ENCODE data around the gene FLNA.
A peak's percentile ranks its signal among the peaks of the same experiment; 100 is the strongest.
"Not testable (repeated sequence)": the region's sequence is repeated elsewhere in the genome, so short reads cannot be mapped to it uniquely, and the experiment has no call there.

The FLNA gene

DNA sequence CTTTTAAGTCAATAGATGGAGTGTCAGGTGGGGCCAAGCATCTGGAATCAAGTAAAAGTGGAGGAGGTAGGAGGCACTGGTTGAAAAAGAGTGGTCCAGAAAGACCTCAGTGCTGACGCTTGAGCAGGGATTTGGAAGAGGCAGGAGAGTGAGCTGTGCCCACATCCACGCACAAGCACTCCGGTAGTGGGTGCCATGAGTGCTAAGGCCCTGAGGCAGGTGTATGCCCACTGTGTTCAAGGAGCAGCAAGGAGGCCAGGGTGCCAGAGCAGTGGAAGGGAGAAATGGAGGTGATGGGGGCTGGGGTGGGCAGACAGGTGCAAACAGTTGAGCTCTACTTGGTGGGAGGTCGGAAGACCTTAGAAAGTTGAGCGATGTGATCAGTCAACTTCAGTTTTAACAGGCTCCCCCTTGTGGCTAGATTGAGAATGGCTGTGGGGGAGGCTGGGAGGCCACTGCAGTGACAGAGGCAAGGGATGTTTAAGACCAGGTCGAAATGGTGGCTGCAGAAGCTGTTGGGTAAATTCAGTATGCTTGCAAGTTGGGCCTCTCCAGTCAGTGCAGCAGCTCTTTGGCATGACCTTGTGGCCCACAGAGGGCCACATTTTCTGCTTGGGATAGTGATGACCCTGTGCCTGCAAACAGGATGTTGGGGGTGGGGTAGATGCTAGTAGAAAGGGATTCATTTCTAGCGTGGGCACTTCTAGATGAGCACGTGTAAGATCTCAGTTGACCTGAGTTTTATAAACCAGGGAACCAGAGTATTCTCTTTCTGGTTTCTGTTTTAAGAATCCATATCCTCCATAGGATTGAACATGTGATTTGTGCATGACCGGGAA, 66.1 kb downstream of the FLNA start:
- peak; percentile 69 for DNase-seq (ENCODE audit: low spot score)

DNA sequence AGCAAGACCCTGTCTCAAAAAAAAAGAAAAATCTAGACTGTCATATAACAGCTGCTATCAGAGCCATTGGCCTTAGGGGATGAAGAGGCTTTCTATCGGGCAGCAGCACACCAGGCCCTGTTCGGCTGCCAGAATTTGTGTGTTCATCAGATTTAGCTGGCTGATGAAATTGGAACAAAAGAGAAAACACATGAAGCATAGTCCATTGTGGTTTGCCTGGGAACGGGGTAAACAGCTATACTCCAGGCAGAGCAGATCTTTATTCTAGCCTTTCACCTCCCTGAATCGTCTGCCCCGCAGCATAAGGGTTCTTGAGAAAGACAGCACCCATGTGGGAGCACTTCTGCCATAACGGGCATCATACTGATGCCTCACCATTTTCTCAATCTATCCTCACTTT, 67.2 kb downstream of the FLNA start:
- no peak for DNase-seq (ENCODE audit: low spot score)

DNA sequence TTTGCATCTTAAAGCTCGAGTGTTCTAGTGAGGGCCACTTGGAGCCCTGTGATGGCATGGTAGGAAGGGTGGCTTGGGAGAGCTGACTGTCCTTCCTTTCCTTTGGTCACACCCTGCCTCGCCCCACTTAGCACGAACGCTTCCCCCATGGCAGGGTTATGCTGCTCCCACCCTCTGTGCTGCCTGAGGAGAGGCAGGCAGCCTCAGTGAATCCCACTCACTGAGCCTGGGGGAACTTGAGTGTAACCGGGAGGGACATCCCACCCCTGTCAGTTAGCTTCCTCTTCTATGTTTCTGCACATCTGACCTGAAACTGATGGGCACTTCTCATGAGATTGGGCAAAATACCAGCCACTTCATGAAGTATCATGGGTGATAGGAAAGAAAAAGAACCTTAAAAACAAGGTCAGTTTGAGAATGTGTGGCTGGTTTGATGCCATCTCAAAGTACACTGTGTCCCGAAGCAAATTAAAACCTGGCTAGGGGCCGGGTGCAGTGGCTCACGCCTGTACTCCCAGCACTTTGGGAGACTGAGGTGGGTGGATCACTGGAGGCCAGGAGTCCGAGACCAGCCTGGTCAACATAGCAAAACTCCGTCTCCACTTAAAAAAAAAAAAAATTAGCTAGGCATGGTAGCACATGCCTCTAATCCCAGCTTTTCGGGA, 68.8 kb downstream of the FLNA start:
- no peak for DNase-seq (ENCODE audit: low spot score)

DNA sequence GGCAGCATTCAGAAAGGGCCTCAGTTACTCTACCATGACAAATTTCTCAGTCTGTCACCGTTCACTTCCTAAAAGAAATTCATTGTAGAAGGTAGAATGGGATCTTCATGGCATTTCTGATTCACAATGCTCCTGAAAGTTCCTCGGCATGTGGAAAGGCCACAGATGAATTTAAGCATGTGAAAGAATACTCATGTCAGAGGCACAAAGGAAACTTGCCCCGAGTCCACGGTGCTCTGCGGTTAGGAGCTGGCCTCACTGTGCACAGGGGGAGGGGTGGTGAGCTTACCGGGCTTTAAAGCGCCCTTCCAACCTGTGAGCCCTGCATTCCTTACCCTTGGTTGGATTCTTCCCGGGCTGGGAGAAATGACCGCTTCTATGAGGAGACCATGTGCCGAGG, 69.6 kb downstream of the FLNA start:
- DNase-seq (ENCODE audit: low spot score) = no peak

DNA sequence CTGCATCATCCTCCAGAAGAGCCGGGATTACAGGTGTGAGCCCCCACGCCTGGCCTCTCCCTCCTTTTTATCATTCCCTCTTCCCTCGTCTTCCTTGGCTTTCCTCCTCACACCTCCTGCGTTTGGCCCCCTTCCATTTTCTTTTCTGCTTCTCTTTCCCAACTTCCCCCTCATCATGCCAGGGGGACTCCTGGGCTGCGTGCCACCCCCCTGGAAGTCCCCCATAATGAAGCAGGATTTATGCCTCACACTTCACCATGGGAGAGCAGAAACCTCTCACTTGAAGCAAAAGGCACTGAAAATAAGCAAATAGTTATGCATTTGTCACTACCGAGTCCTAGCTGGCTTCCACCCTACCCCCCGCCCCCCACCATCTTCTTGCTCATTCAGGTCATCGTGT, 71.0 kb downstream of the FLNA start:
- DNase-seq (ENCODE audit: low spot score) = no peak

DNA sequence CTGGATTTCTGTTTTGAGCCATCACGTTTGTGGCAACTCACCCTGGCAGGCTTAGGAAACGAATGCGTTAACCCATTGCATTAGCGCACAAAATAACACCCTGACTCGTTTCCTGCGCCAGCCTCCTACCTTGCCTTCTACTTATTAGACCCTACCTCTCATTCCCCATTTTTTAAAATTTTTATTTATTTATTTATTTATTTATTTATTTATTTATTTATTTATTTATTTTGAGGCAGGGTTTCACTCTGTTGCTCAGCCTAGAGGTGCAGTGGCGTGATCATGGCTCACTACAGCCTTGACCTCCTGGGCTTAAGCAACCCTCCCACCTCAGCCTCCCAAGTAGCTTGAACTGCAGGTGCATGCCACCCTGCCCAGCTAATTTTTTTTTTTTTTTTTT, 71.4 kb downstream of the FLNA start:
- DNase-seq (ENCODE audit: low spot score) = not testable (repeated sequence)

DNA sequence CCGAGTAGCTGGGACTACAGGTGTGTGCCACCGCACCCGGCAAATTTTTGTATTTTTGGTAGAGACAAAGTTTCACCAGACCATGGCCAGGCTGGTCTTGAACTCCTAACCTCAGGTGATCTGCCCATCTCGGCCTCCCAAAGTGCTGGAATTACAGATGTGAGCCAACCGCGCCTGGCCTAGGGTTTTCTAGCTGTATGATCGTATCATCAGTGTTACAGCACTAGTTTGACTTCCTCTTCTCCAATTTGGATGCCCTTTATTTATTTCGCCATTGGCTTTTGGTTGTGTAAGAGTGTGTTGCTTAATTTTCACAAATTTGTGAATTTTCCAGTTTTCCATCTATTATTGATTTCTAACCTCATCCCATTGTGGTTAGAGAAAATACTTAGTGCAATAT, 73.6 kb downstream of the FLNA start:
- DNase-seq (ENCODE audit: low spot score) = no peak
